HG03432 (cell line): Measurements from ENCODE around the gene DDB1.
A peak's percentile ranks its signal among the peaks of the same experiment; 100 is the strongest.

Experiments
- ATAC-seq: cut with Tn5 transposase; IDR thresholded peaks from one replicate; pipeline ENCODE4 v1.9.1; 2021; ENCODE audit warnings: mild to moderate bottlenecking, moderate library complexity; ENCODE audit not compliant: unreplicated experiment

The DDB1 gene

GRCh38 chr11:61357233-61357893 is 24.5 kb upstream of the DDB1 start:
- ATAC-seq = peak; percentile 54

GRCh38 chr11:61356706-61357105 is 23.8 kb upstream of the DDB1 start:
- ATAC-seq = no peak

- no peak for ATAC-seq
These were observed 21.3 kb upstream of the DDB1 start for GRCh38 chr11:61354208-61354607.

GRCh38 chr11:61353131-61354067 is 20.5 kb upstream of the DDB1 start:
- no peak for ATAC-seq

GRCh38 chr11:61352038-61352437 is 19.1 kb upstream of the DDB1 start:
- no peak for ATAC-seq

- no peak for ATAC-seq
These were observed 17.9 kb upstream of the DDB1 start for GRCh38 chr11:61350803-61351202.

- no peak for ATAC-seq
These were observed 17.4 kb upstream of the DDB1 start for GRCh38 chr11:61350336-61350735.

- no peak for ATAC-seq
These were observed 17.0 kb upstream of the DDB1 start for GRCh38 chr11:61349916-61350315.

GRCh38 chr11:61349189-61349751 is 16.4 kb upstream of the DDB1 start:
- ATAC-seq = no peak

GRCh38 chr11:61347916-61348461 is 15.1 kb upstream of the DDB1 start:
- no peak for ATAC-seq

GRCh38 chr11:61345954-61346843 is 13.3 kb upstream of the DDB1 start:
- ATAC-seq = no peak

GRCh38 chr11:61345170-61345610 is 12.3 kb upstream of the DDB1 start:
- no peak for ATAC-seq

GRCh38 chr11:61343792-61344745 is 11.2 kb upstream of the DDB1 start:
- no peak for ATAC-seq

- ATAC-seq = no peak
These were observed 9.4 kb upstream of the DDB1 start for GRCh38 chr11:61342207-61342803.

GRCh38 chr11:61341706-61342105 is 8.8 kb upstream of the DDB1 start:
- ATAC-seq = no peak

- no peak for ATAC-seq
These were observed 8.1 kb upstream of the DDB1 start for GRCh38 chr11:61340979-61341378.

GRCh38 chr11:61339490-61339878 is 6.6 kb upstream of the DDB1 start:
- no peak for ATAC-seq

GRCh38 chr11:61338783-61339489 is 6.0 kb upstream of the DDB1 start:
- ATAC-seq = no peak
